ENCODE results near the gene SYNGR1. TPM values are rescaled to one million over a fixed set of nuclear protein-coding genes. Genes with fewer than 3 reads are reported as not detected.

Gene SYNGR1
- total and polyA plus RNA-seq, 2 experiments from 2014 or later, result 30.9 to 37.0 TPM

DNA sequence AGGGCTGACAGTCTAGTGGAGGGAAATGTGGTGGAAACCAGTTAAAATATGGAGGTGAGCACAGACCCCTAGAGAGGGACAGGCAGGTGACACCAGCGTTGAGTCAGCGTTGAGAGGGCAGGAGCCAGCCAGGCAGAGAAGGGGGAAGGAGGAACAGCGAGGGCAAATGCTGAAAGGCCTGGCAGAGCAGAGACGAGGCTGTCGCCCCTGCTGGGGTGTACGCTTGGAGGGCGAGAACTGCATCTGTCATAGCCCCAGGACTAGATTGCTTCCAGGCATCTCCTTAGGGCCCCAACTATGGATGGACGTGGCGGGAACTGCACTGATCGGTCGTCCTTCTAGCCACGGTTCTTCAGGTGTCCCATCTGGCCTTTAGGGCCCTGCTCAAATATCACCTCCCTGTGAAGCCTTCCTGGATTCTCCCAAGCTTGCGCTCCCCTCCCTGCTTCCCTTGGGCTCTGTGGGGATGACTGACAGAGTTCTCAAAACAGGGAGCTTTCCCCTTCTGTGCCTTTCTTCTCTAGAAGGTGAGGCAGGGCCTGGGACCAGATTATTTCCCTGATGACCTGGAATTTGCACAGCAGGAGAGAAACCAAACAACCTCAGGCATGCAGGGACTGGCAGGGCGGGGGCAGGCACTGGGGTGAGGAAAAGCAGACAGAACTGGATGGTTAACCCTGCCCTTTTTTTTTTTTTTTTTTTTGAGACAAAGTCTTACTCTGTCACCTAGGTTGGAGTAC lies 11.1 kb downstream of the SYNGR1 start:
- no peaks in the 10 kb centered on the region for H3K9me2 ChIP-seq (ENCODE audit: insufficient read depth)
- Mint-ChIP-seq H3K36me3 (ENCODE audit: low read depth) (peaks cover 16% of the 10 kb centered on the region; the same call in 2 of the 3 replicates), H3K4me1 (peaks cover 48% of the 10 kb centered on the region), H3K27ac (no peak overlapping the region), H3K9me3 (no peaks in the 10 kb centered on the region; the same call in 2 of the 3 replicates), H3K27me3 (ENCODE audit: insufficient read depth, low read depth, poor library complexity) (peaks cover 26% of the 10 kb centered on the region), H3K4me3 (no peak overlapping the region; the same call in 2 of the 3 replicates)
- H3K4me1 ChIP-seq (ENCODE audit: insufficient read depth), result peaks cover 31% of the 10 kb centered on the region
- H3K27ac ChIP-seq (ENCODE audit: low read depth), result no peak overlapping the region
- H3K27me3 ChIP-seq (ENCODE audit: insufficient read depth), result no peaks in the 10 kb centered on the region
- no peaks in the 10 kb centered on the region for H3K36me3 ChIP-seq (ENCODE audit: insufficient read depth)
- no peaks in the 10 kb centered on the region for H3F3A ChIP-seq (replicated peaks; ENCODE audit: low read depth)
- H4K20me1 ChIP-seq (replicated peaks; ENCODE audit: insufficient read depth), result no peaks in the 10 kb centered on the region; the same call in 1 of the 2 replicates
- H3K79me2 ChIP-seq (replicated peaks; ENCODE audit: insufficient read depth), result peaks cover 4% of the 10 kb centered on the region; the same call in 1 of the 2 replicates
- no peak overlapping the region for H2AFZ ChIP-seq
- TF ChIP-seq, protein P1, sequence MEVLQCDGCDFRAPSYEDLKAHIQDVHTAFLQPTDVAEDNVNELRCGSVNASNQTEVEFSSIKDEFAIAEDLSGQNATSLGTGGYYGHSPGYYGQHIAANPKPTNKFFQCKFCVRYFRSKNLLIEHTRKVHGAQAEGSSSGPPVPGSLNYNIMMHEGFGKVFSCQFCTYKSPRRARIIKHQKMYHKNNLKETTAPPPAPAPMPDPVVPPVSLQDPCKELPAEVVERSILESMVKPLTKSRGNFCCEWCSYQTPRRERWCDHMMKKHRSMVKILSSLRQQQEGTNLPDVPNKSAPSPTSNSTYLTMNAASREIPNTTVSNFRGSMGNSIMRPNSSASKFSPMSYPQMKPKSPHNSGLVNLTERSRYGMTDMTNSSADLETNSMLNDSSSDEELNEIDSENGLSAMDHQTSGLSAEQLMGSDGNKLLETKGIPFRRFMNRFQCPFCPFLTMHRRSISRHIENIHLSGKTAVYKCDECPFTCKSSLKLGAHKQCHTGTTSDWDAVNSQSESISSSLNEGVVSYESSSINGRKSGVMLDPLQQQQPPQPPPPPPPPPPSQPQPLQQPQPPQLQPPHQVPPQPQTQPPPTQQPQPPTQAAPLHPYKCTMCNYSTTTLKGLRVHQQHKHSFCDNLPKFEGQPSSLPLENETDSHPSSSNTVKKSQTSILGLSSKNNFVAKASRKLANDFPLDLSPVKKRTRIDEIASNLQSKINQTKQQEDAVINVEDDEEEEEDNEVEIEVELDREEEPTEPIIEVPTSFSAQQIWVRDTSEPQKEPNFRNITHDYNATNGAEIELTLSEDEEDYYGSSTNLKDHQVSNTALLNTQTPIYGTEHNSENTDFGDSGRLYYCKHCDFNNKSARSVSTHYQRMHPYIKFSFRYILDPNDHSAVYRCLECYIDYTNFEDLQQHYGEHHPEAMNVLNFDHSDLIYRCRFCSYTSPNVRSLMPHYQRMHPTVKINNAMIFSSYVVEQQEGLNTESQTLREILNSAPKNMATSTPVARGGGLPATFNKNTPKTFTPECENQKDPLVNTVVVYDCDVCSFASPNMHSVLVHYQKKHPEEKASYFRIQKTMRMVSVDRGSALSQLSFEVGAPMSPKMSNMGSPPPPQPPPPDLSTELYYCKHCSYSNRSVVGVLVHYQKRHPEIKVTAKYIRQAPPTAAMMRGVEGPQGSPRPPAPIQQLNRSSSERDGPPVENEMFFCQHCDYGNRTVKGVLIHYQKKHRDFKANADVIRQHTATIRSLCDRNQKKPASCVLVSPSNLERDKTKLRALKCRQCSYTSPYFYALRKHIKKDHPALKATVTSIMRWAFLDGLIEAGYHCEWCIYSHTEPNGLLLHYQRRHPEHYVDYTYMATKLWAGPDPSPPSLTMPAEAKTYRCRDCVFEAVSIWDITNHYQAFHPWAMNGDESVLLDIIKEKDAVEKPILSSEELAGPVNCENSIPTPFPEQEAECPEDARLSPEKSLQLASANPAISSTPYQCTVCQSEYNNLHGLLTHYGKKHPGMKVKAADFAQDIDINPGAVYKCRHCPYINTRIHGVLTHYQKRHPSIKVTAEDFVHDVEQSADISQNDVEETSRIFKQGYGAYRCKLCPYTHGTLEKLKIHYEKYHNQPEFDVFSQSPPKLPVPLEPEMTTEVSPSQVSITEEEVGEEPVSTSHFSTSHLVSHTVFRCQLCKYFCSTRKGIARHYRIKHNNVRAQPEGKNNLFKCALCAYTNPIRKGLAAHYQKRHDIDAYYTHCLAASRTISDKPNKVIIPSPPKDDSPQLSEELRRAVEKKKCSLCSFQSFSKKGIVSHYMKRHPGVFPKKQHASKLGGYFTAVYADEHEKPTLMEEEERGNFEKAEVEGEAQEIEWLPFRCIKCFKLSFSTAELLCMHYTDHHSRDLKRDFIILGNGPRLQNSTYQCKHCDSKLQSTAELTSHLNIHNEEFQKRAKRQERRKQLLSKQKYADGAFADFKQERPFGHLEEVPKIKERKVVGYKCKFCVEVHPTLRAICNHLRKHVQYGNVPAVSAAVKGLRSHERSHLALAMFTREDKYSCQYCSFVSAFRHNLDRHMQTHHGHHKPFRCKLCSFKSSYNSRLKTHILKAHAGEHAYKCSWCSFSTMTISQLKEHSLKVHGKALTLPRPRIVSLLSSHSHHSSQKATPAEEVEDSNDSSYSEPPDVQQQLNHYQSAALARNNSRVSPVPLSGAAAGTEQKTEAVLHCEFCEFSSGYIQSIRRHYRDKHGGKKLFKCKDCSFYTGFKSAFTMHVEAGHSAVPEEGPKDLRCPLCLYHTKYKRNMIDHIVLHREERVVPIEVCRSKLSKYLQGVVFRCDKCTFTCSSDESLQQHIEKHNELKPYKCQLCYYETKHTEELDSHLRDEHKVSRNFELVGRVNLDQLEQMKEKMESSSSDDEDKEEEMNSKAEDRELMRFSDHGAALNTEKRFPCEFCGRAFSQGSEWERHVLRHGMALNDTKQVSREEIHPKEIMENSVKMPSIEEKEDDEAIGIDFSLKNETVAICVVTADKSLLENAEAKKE (CRISPR knock-in tag; IDR thresholded peaks at IDR 0.05), result peak; percentile 61; the same call in 1 of the 2 replicates
- TF ChIP-seq, protein P2, sequence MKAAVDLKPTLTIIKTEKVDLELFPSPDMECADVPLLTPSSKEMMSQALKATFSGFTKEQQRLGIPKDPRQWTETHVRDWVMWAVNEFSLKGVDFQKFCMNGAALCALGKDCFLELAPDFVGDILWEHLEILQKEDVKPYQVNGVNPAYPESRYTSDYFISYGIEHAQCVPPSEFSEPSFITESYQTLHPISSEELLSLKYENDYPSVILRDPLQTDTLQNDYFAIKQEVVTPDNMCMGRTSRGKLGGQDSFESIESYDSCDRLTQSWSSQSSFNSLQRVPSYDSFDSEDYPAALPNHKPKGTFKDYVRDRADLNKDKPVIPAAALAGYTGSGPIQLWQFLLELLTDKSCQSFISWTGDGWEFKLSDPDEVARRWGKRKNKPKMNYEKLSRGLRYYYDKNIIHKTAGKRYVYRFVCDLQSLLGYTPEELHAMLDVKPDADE (IDR thresholded peaks at IDR 0.05), result no peak
- no peak for TF ChIP-seq ZNF114 (CRISPR knock-in tag; IDR thresholded peaks at IDR 0.05)
- ATAC-seq (peak; percentile 49), DNase-seq (ENCODE audit: low spot score) (peak; percentile 67)
- no peak overlapping the region for H3K4me3 ChIP-seq
- no peak overlapping the region for H3K4me2 ChIP-seq
